Erythroblast (primary cell): Measurements from ENCODE around the gene IL31RA.

Source experiments
- GATA1 ChIP-seq: IDR thresholded peaks from 2 replicates; pipeline ENCODE4 v1.6.1; 2011; ENCODE audit warnings: low read depth, mild to moderate bottlenecking, control low read depth, low read length, moderate library complexity
- POLR2A ChIP-seq: IDR thresholded peaks from 2 replicates; pipeline ENCODE4 v1.6.1; 2011; ENCODE audit warnings: mild to moderate bottlenecking, low read length

- TF ChIP-seq POLR2A: no peak
- TF ChIP-seq GATA1: no peak
Measured at GRCh38 chr5:55929020-55929799, 78.1 kb downstream of the IL31RA start.
